ENCODE results near the gene ZFYVE27.

ZFYVE27 gene

GRCh38 chr10:97729014-97729413, 7.9 kb upstream of the ZFYVE27 start:
- H3K4me1 ChIP-seq (ENCODE audit: control insufficient read depth in 2 of 2, insufficient read depth in 2 of 2, low read length in 2 of 2), result peaks cover 12 to 15% of the 10 kb centered on the region in 2 donors
- no peak overlapping the region for H3K4me3 ChIP-seq (ENCODE audit: low read length in 2 of 2)
- no peak overlapping the region for H3K9ac ChIP-seq (ENCODE audit: low read depth in 1 of 2, low read length in 2 of 2)
- no peaks in the 10 kb centered on the region for H3K9me3 ChIP-seq (ENCODE audit: control insufficient read depth in 2 of 2, low read length in 2 of 2)
- no peaks in the 10 kb centered on the region for H3K36me3 ChIP-seq (ENCODE audit: control insufficient read depth in 2 of 2, insufficient read depth in 2 of 2, low read length in 2 of 2)
- no peak overlapping the region for H3K27ac ChIP-seq (ENCODE audit: low read depth in 2 of 2, low read length in 2 of 2)
- H3K27me3 ChIP-seq (ENCODE audit: control insufficient read depth in 2 of 2, insufficient read depth in 2 of 2, low read length in 2 of 2), result no peaks in the 10 kb centered on the region

- peaks cover 5 to 7% of the 10 kb centered on the region in 2 donors for H3K4me1 ChIP-seq (ENCODE audit: control insufficient read depth in 2 of 2, insufficient read depth in 2 of 2, low read length in 2 of 2)
- H3K9me3 ChIP-seq (ENCODE audit: control insufficient read depth in 2 of 2, low read length in 2 of 2), result no peaks in the 10 kb centered on the region
- H3K9ac ChIP-seq (ENCODE audit: low read depth in 1 of 2, low read length in 2 of 2), result no peak overlapping the region
- no peak overlapping the region for H3K27ac ChIP-seq (ENCODE audit: low read depth in 2 of 2, low read length in 2 of 2)
- no peaks in the 10 kb centered on the region for H3K27me3 ChIP-seq (ENCODE audit: control insufficient read depth in 2 of 2, insufficient read depth in 2 of 2, low read length in 2 of 2)
- H3K36me3 ChIP-seq (ENCODE audit: control insufficient read depth in 2 of 2, insufficient read depth in 2 of 2, low read length in 2 of 2), result no peaks in the 10 kb centered on the region
- no peak overlapping the region for H3K4me3 ChIP-seq (ENCODE audit: low read length in 2 of 2)
These were observed 5.4 kb upstream of the ZFYVE27 start for GRCh38 chr10:97731346-97732051.

GRCh38 chr10:97732052-97732359, 4.9 kb upstream of the ZFYVE27 start:
- H3K4me1 ChIP-seq (ENCODE audit: control insufficient read depth in 2 of 2, insufficient read depth in 2 of 2, low read length in 2 of 2), result peaks cover 3 to 5% of the 10 kb centered on the region in 2 donors
- H3K27ac ChIP-seq (ENCODE audit: low read depth in 2 of 2, low read length in 2 of 2), result no peak overlapping the region
- H3K36me3 ChIP-seq (ENCODE audit: control insufficient read depth in 2 of 2, insufficient read depth in 2 of 2, low read length in 2 of 2), result no peaks in the 10 kb centered on the region
- H3K4me3 ChIP-seq (ENCODE audit: low read length in 2 of 2), result no peak overlapping the region
- H3K9ac ChIP-seq (ENCODE audit: low read depth in 1 of 2, low read length in 2 of 2), result no peak overlapping the region
- no peaks in the 10 kb centered on the region for H3K9me3 ChIP-seq (ENCODE audit: control insufficient read depth in 2 of 2, low read length in 2 of 2)
- H3K27me3 ChIP-seq (ENCODE audit: control insufficient read depth in 2 of 2, insufficient read depth in 2 of 2, low read length in 2 of 2), result no peaks in the 10 kb centered on the region

GRCh38 chr10:97733256-97733655, 3.7 kb upstream of the ZFYVE27 start:
- Histone ChIP-seq H3K36me3 (ENCODE audit: control insufficient read depth in 2 of 2, insufficient read depth in 2 of 2, low read length in 2 of 2) (no peaks in the 10 kb centered on the region), H3K9me3 (ENCODE audit: control insufficient read depth in 2 of 2, low read length in 2 of 2) (no peaks in the 10 kb centered on the region), H3K9ac (ENCODE audit: low read depth in 1 of 2, low read length in 2 of 2) (no peak overlapping the region), H3K27ac (ENCODE audit: low read depth in 2 of 2, low read length in 2 of 2) (no peak overlapping the region), H3K27me3 (ENCODE audit: control insufficient read depth in 2 of 2, insufficient read depth in 2 of 2, low read length in 2 of 2) (no peaks in the 10 kb centered on the region), H3K4me3 (ENCODE audit: low read length in 2 of 2) (no peak overlapping the region), H3K4me1 (ENCODE audit: control insufficient read depth in 2 of 2, insufficient read depth in 2 of 2, low read length in 2 of 2) (peaks cover 9 to 11% of the 10 kb centered on the region in 2 donors)

DNA sequence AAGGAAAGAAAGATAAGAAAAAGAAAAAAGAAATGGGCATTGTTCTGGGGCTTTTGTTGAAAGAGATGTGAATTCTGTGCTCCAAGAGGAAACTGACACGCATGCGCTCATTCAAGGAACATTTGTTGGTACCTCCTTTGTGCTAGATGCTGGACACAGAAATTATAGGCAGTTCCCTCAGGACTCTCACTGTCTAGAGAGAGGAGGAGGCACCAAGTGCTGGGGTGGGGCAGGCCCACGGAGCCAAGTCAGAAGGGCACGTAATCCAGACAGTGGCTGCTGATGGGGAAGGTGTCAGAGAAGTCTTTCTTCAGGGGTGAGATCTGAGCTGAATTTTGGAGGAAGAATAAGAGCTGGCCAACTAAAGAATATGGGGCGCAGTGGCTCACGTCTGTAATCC, 2.9 kb upstream of the ZFYVE27 start:
- no peak overlapping the region for H3K27ac ChIP-seq (ENCODE audit: low read depth in 2 of 2, low read length in 2 of 2)
- H3K9me3 ChIP-seq (ENCODE audit: control insufficient read depth in 2 of 2, low read length in 2 of 2), result no peaks in the 10 kb centered on the region
- H3K9ac ChIP-seq (ENCODE audit: low read depth in 1 of 2, low read length in 2 of 2), result no peak overlapping the region
- H3K4me3 ChIP-seq (ENCODE audit: low read length in 2 of 2), result no peak overlapping the region
- H3K4me1 ChIP-seq (ENCODE audit: control insufficient read depth in 2 of 2, insufficient read depth in 2 of 2, low read length in 2 of 2), result peaks cover 14 to 15% of the 10 kb centered on the region in 2 donors
- H3K36me3 ChIP-seq (ENCODE audit: control insufficient read depth in 2 of 2, insufficient read depth in 2 of 2, low read length in 2 of 2), result peaks cover 4% of the 10 kb centered on the region in 2 donors
- no peaks in the 10 kb centered on the region for H3K27me3 ChIP-seq (ENCODE audit: control insufficient read depth in 2 of 2, insufficient read depth in 2 of 2, low read length in 2 of 2)

- Histone ChIP-seq H3K27ac (ENCODE audit: low read depth in 2 of 2, low read length in 2 of 2) (peak overlapping the region in 1 of 2 donors; percentile 98), H3K9ac (ENCODE audit: low read depth in 1 of 2, low read length in 2 of 2) (peak overlapping the region in 1 of 2 donors; percentile 66), H3K4me3 (ENCODE audit: low read length in 2 of 2) (peak overlapping the region; percentile 79 to 85), H3K36me3 (ENCODE audit: control insufficient read depth in 2 of 2, insufficient read depth in 2 of 2, low read length in 2 of 2) (peaks cover 16 to 22% of the 10 kb centered on the region in 2 donors), H3K4me1 (ENCODE audit: control insufficient read depth in 2 of 2, insufficient read depth in 2 of 2, low read length in 2 of 2) (peaks cover 14 to 15% of the 10 kb centered on the region in 2 donors), H3K9me3 (ENCODE audit: control insufficient read depth in 2 of 2, low read length in 2 of 2) (no peaks in the 10 kb centered on the region), H3K27me3 (ENCODE audit: control insufficient read depth in 2 of 2, insufficient read depth in 2 of 2, low read length in 2 of 2) (no peaks in the 10 kb centered on the region)
These were observed 476 bp upstream of the ZFYVE27 start for GRCh38 chr10:97736403-97736901.

DNA sequence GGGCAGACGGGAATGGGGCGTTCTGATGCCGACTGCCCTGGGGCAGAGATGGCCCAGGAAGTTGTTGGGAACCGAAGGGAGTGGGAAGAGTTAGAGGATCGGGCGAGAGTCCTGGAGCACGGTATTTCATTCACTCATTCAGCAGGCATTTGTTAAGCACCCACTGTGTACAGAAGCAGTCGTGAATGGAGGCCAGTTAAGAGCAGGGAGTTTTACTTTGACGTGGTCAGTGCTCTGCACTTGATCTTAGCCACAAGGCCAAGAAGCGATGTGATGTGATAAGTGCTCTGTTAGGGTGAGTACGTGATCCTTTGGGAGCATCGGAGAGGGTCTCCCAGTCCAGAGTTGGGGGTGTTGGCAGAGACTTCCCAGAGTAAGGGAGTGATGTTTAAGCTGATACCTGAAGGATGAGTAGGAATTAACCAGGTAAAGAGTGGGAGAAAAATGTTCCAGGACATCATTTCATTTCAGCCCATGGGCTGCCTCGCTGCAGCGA, 890 bp downstream of the ZFYVE27 start:
- Histone ChIP-seq H3K9ac (ENCODE audit: low read depth in 1 of 2, low read length in 2 of 2) (peak overlapping the region; percentile 94 to 97), H3K27me3 (ENCODE audit: control insufficient read depth in 2 of 2, insufficient read depth in 2 of 2, low read length in 2 of 2) (no peaks in the 10 kb centered on the region), H3K9me3 (ENCODE audit: control insufficient read depth in 2 of 2, low read length in 2 of 2) (no peaks in the 10 kb centered on the region), H3K36me3 (ENCODE audit: control insufficient read depth in 2 of 2, insufficient read depth in 2 of 2, low read length in 2 of 2) (peaks cover 18 to 26% of the 10 kb centered on the region in 2 donors), H3K27ac (ENCODE audit: low read depth in 2 of 2, low read length in 2 of 2) (peak overlapping the region; percentile 97 to 98), H3K4me1 (ENCODE audit: control insufficient read depth in 2 of 2, insufficient read depth in 2 of 2, low read length in 2 of 2) (peaks cover 14 to 15% of the 10 kb centered on the region in 2 donors), H3K4me3 (ENCODE audit: low read length in 2 of 2) (peak overlapping the region; percentile 79 to 85)

DNA sequence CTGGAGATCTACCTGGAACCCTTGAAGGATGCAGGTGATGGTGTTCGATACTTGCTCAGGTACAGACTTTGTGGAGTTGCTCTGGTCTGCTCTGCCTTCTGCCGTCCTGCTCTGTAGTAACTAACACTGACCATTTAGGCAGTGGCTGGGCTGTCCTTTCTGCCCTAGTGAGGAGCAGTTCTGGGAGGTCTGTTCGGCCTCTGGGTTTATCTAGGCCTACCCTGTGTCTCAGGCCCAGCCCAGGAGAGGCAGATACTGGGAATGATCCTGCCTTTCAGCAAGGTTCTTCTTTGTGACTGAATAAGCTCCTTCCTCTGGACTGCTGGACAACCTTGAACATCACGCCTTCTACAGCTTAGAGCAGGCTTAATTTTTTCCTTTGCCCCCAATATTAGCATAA, 1.7 kb downstream of the ZFYVE27 start:
- Histone ChIP-seq H3K9me3 (ENCODE audit: control insufficient read depth in 2 of 2, low read length in 2 of 2) (no peaks in the 10 kb centered on the region), H3K36me3 (ENCODE audit: control insufficient read depth in 2 of 2, insufficient read depth in 2 of 2, low read length in 2 of 2) (peaks cover 26 to 33% of the 10 kb centered on the region in 2 donors), H3K27ac (ENCODE audit: low read depth in 2 of 2, low read length in 2 of 2) (no peak overlapping the region), H3K9ac (ENCODE audit: low read depth in 1 of 2, low read length in 2 of 2) (no peak overlapping the region), H3K4me1 (ENCODE audit: control insufficient read depth in 2 of 2, insufficient read depth in 2 of 2, low read length in 2 of 2) (peaks cover 14 to 15% of the 10 kb centered on the region in 2 donors), H3K4me3 (ENCODE audit: low read length in 2 of 2) (peak overlapping the region; percentile 79 to 85), H3K27me3 (ENCODE audit: control insufficient read depth in 2 of 2, insufficient read depth in 2 of 2, low read length in 2 of 2) (no peaks in the 10 kb centered on the region)

- Histone ChIP-seq H3K4me3 (ENCODE audit: low read length in 2 of 2) (no peak overlapping the region), H3K27ac (ENCODE audit: low read depth in 2 of 2, low read length in 2 of 2) (no peak overlapping the region), H3K4me1 (ENCODE audit: control insufficient read depth in 2 of 2, insufficient read depth in 2 of 2, low read length in 2 of 2) (peaks cover 14 to 15% of the 10 kb centered on the region in 2 donors), H3K9me3 (ENCODE audit: control insufficient read depth in 2 of 2, low read length in 2 of 2) (no peaks in the 10 kb centered on the region), H3K9ac (ENCODE audit: low read depth in 1 of 2, low read length in 2 of 2) (no peak overlapping the region), H3K27me3 (ENCODE audit: control insufficient read depth in 2 of 2, insufficient read depth in 2 of 2, low read length in 2 of 2) (no peaks in the 10 kb centered on the region), H3K36me3 (ENCODE audit: control insufficient read depth in 2 of 2, insufficient read depth in 2 of 2, low read length in 2 of 2) (peaks cover 35 to 50% of the 10 kb centered on the region in 2 donors)
These were observed 3.7 kb downstream of the ZFYVE27 start for GRCh38 chr10:97740613-97741012.

- peaks cover 4% of the 10 kb centered on the region in 2 donors for H3K4me1 ChIP-seq (ENCODE audit: control insufficient read depth in 2 of 2, insufficient read depth in 2 of 2, low read length in 2 of 2)
- no peak overlapping the region for H3K9ac ChIP-seq (ENCODE audit: low read depth in 1 of 2, low read length in 2 of 2)
- H3K27ac ChIP-seq (ENCODE audit: low read depth in 2 of 2, low read length in 2 of 2), result no peak overlapping the region
These were observed 6.4 kb downstream of the ZFYVE27 start for GRCh38 chr10:97743169-97743943.

More at GRCh38 chr10:97743169-97743943, 6.4 kb downstream of the ZFYVE27 start:
- H3K9me3 ChIP-seq (ENCODE audit: control insufficient read depth in 2 of 2, low read length in 2 of 2), result no peaks in the 10 kb centered on the region
- no peak overlapping the region for H3K4me3 ChIP-seq (ENCODE audit: low read length in 2 of 2)
- no peaks in the 10 kb centered on the region for H3K27me3 ChIP-seq (ENCODE audit: control insufficient read depth in 2 of 2, insufficient read depth in 2 of 2, low read length in 2 of 2)
- H3K36me3 ChIP-seq (ENCODE audit: control insufficient read depth in 2 of 2, insufficient read depth in 2 of 2, low read length in 2 of 2), result peaks cover 47 to 67% of the 10 kb centered on the region in 2 donors

Data from mucosa of rectum (tissue), 2 donors.